Erythroblast (primary cell): ENCODE measurements around the gene SDF4.

Experiments
- GATA1 ChIP-seq: IDR thresholded peaks from 2 replicates; pipeline ENCODE4 v1.6.1; 2011; ENCODE audit warnings: low read depth, mild to moderate bottlenecking, control low read depth, low read length, moderate library complexity
- POLR2A ChIP-seq: IDR thresholded peaks from 2 replicates; pipeline ENCODE4 v1.6.1; 2011; ENCODE audit warnings: mild to moderate bottlenecking, low read length

DNA sequence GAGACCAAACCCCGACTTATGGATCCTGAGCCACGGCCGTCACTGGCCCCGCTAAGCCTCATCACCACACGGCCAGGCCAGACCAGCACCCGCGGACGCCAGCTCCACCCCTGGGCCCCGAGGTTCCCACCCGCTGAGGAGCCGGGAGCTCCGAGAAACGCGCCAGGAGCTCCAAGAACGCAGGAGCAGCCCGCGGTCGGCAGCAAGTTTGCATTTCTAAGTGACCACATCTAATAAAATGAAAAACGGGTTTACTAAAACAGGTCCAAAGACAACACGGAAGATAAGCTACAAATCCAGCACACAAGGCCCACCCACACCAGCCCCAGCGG lies 22.8 kb upstream of the SDF4 start:
- TF ChIP-seq POLR2A (no peak), GATA1 (no peak)
